Testis (tissue), 2 donors: ENCODE results near the gene CCNJL.

ENCODE experiments used
- POLR2A ChIP-seq: fragments of 450-650 bp; IDR thresholded peaks from one replicate; pipeline ENCODE4 v1.6.1; 2017; ENCODE audit warnings: antibody characterized with exemption, mild to moderate bottlenecking, moderate library complexity
- TF ChIP-seq, protein P1 (sequence below), 3 experiments: fragments of 450-650 bp in 2 of 3; fragments of 200-600 bp in 1 of 3; sonication (generic) in 1 of 3; IDR thresholded peaks; one replicate each; pipeline ENCODE4 v1.5.1; 2016 to 2019; ENCODE audit warnings: antibody characterized with exemption in 3 of 3, mild to moderate bottlenecking in 2 of 3, moderate library complexity in 1 of 3

DNA sequence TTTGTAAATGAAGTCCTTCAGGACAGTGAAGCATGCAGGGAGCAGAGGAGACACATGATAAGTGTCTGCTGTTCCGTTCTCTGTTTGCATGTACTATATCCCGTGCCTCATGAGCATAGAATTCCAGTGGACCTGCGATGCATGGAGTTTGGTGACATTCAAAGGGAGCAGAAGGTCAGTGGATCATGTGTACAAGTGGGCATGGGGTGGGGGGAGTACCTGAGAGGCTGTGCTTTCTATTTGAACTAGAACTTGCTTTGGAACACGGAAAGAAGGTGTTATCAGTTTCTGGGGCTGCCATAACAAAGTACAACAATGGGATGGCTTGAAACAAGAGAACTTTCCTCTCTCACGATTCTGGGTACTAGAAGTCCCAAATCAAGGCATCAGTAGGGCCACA is 5.1 kb upstream of the CCNJL start:
- TF ChIP-seq, protein P1, sequence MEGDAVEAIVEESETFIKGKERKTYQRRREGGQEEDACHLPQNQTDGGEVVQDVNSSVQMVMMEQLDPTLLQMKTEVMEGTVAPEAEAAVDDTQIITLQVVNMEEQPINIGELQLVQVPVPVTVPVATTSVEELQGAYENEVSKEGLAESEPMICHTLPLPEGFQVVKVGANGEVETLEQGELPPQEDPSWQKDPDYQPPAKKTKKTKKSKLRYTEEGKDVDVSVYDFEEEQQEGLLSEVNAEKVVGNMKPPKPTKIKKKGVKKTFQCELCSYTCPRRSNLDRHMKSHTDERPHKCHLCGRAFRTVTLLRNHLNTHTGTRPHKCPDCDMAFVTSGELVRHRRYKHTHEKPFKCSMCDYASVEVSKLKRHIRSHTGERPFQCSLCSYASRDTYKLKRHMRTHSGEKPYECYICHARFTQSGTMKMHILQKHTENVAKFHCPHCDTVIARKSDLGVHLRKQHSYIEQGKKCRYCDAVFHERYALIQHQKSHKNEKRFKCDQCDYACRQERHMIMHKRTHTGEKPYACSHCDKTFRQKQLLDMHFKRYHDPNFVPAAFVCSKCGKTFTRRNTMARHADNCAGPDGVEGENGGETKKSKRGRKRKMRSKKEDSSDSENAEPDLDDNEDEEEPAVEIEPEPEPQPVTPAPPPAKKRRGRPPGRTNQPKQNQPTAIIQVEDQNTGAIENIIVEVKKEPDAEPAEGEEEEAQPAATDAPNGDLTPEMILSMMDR (IDR thresholded peaks at IDR 0.05) = no peak
- TF ChIP-seq POLR2A = no peak
